ENCODE results near the gene DUOX2. TPM values are rescaled to one million over a fixed set of nuclear protein-coding genes. Genes with fewer than 3 reads are reported as not detected.

The DUOX2 gene
- total and polyA plus RNA-seq, 2 of the 13 experiments (the other 11 are each of a cell fraction or from before 2014, with no cell fraction given): 0.08 TPM; not detected in 1

- no peak overlapping the region for H2AFZ ChIP-seq (ENCODE audit: low read length)
- peak; percentile 54 for ATAC-seq
- no peak overlapping the region for H3K27ac ChIP-seq (ENCODE audit: extremely low read length, insufficient read depth, low read length)
- DNase-seq (ENCODE audit: low spot score): peak; percentile 25
- ChIA-PET CTCF (ENCODE audit: low intra/inter-chr PET ratio, low total read pairs) (interaction anchor here (0.6 to 1.7 kb wide), 3 partner anchors 8 to 10 kb away, joined by 3 to 7 read pairs (median 3); no protein-coding TSS in a partner anchor), POLR2A (no interaction called here)
- no peaks in the 10 kb centered on the region for H3K9me3 ChIP-seq (ENCODE audit: low read length)
- H3K4me2 ChIP-seq (ENCODE audit: low read depth, low read length): no peak overlapping the region
- H3K4me3 ChIP-seq (replicated peaks in 1 of 3; ENCODE audit: insufficient read depth in 1 of 3, low read depth in 2 of 3, low read length in 3 of 3): no peak overlapping the region
- 4% methylated on average over 2 of the region's 2 CpGs for WGBS (ENCODE audit: low lambda C conversion rate)
- peak; percentile 47 for TF ChIP-seq STAG1 (CRISPR knock-in tag; IDR thresholded peaks at IDR 0.05)
- peak; percentile 85 for TF ChIP-seq ARID3A (IDR thresholded peaks at IDR 0.05; ENCODE audit: low read depth, low read length)
- no peak for TF ChIP-seq ZMAT5 (CRISPR knock-in tag; IDR thresholded peaks at IDR 0.05; ENCODE audit: borderline replicate concordance, low read depth)
- 0 out of 2 replicates have a peak, but pooled peaks have one; percentile 23 for TF ChIP-seq RAD21 (CRISPR knock-in tag; IDR thresholded peaks at IDR 0.05)
- TF ChIP-seq CTCF (CRISPR knock-in tag; IDR thresholded peaks at IDR 0.05): peak; percentile 55
- TF ChIP-seq SMC3 (IDR thresholded peaks at IDR 0.05; ENCODE audit: low read length): peak; percentile 34; the same call in 1 of the 2 replicates
- no peak for TF ChIP-seq HMG20B (CRISPR knock-in tag; conservative IDR thresholded peaks at IDR 0.05)
- TF ChIP-seq THAP11 (CRISPR knock-in tag; IDR thresholded peaks at IDR 0.05): no peak
- TF ChIP-seq EEA1 (CRISPR knock-in tag; IDR thresholded peaks at IDR 0.05; ENCODE audit: borderline replicate concordance): no peak
- no peak for TF ChIP-seq KIAA2018 (CRISPR knock-in tag; IDR thresholded peaks at IDR 0.05; ENCODE audit: borderline replicate concordance)
- TF ChIP-seq SCMH1 (CRISPR knock-in tag; IDR thresholded peaks at IDR 0.05; ENCODE audit: borderline replicate concordance): no peak
- peaks cover 0 to 3% of the 10 kb centered on the region in 2 experiments; a peak in 2 of 5 replicates for H3K27me3 ChIP-seq (ENCODE audit: control insufficient read depth in 1 of 2, insufficient read depth in 2 of 2, low read length in 2 of 2)
- in situ Hi-C loops (cut with HindIII; ENCODE audit: extremely low pct_ligation_motif_present, low pct_unique_long_range_greater_than_20kb): loop anchor here (10.0 kb wide), 2 partner anchors 62 to 162 kb away; no protein-coding TSS in a partner anchor
- H3K9ac ChIP-seq (ENCODE audit: insufficient read depth, low read depth, low read length): no peak overlapping the region
- no peaks in the 10 kb centered on the region for H3K36me3 ChIP-seq (replicated peaks in 1 of 2; ENCODE audit: control insufficient read depth in 1 of 2, insufficient read depth in 2 of 2, low read length in 2 of 2)
- peaks cover 14% of the 10 kb centered on the region for H3K4me1 ChIP-seq (ENCODE audit: insufficient read depth, low read length)
- no TSS peak for BruUV-seq (replicated peaks)
- H4K20me1 ChIP-seq (ENCODE audit: insufficient read depth, low read length): no peaks in the 10 kb centered on the region
- H3K79me2 ChIP-seq (ENCODE audit: insufficient read depth, low read length): no peaks in the 10 kb centered on the region
- no peak for FAIRE-seq
- intact Hi-C loops (cut with micrococcal nuclease; ENCODE audit: unreplicated experiment): no loop called here
Observed at GRCh38 chr15:45126535-45127158, 12.7 kb upstream of the DUOX2 start.
